Endothelial cell of umbilical vein (primary cell): ENCODE results near the gene CANT1.

Experiments used
- EZH2 ChIP-seq: IDR thresholded peaks from 2 replicates; pipeline ENCODE4 v1.6.1; 2012; ENCODE audit warnings: borderline replicate concordance, low read depth, mild to moderate bottlenecking, moderate library complexity, low read length, inconsistent platforms; ENCODE audit not compliant: severe bottlenecking
- JUN ChIP-seq: IDR thresholded peaks from 2 replicates; pipeline ENCODE4 v1.6.1; 2011; ENCODE audit warnings: borderline replicate concordance, low read depth; ENCODE audit not compliant: insufficient read length, insufficient read depth
- POLR2A ChIP-seq: IDR thresholded peaks from 2 replicates; pipeline ENCODE4 v1.6.1; 2012; ENCODE audit warnings: low read depth, mild to moderate bottlenecking, control low read depth, low read length
- POLR2AphosphoS5 ChIP-seq: IDR thresholded peaks from 2 replicates; pipeline ENCODE4 v1.6.1; 2012; ENCODE audit warnings: low read depth, mild to moderate bottlenecking, control low read depth, low read length, moderate library complexity; ENCODE audit not compliant: insufficient read depth
- TF ChIP-seq, protein P1 (sequence below), 2 donors: IDR thresholded peaks; 1 replicate in 1 of 2; 2 replicates in 1 of 2; pipeline ENCODE4 v1.5.1; 2011; ENCODE audit warnings: low read length in 2 of 2, mild to moderate bottlenecking in 2 of 2, moderate library complexity in 2 of 2, control low read depth in 1 of 2, inconsistent platforms in 1 of 2, low read depth in 1 of 2; ENCODE audit not compliant: insufficient read depth in 1 of 2; ENCODE audit errors: extremely low read depth in 1 of 2

DNA sequence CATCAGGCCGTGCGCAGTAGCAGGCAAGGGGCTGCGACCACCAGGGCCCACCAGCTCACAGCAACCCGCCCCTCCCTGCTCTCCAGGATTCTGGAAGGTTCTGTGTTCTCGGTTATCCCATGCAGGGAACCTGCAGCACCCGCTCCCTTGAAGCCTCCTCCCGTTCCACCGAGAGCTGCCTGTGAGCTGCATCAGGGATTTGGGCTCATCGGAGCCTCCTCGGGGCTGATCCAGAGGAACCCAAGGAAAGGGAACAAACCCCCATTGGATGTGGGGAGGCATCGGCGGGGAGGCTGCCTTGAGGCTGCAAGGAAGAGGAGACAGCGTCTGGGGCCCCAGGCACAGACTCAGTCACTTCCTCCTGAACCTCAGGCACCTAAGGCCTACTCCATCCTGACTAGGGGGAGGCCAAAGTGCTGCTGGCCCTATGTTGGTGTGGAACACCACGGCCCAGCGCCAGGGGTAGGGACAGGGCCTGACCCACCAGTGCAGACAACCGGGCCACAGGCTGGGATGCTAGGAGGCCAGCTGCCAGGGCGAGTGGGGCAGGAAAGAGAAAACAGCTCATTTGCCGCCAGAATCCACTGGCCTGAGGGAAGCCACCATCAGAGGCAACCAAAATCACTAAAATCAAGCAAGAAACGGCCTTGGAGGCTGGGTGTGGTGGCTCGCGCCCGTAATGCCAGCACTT lies 15.4 kb downstream of the CANT1 start:
- TF ChIP-seq, protein P1, sequence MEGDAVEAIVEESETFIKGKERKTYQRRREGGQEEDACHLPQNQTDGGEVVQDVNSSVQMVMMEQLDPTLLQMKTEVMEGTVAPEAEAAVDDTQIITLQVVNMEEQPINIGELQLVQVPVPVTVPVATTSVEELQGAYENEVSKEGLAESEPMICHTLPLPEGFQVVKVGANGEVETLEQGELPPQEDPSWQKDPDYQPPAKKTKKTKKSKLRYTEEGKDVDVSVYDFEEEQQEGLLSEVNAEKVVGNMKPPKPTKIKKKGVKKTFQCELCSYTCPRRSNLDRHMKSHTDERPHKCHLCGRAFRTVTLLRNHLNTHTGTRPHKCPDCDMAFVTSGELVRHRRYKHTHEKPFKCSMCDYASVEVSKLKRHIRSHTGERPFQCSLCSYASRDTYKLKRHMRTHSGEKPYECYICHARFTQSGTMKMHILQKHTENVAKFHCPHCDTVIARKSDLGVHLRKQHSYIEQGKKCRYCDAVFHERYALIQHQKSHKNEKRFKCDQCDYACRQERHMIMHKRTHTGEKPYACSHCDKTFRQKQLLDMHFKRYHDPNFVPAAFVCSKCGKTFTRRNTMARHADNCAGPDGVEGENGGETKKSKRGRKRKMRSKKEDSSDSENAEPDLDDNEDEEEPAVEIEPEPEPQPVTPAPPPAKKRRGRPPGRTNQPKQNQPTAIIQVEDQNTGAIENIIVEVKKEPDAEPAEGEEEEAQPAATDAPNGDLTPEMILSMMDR (IDR thresholded peaks at IDR 0.05; ENCODE audit: extremely low read depth in 1 of 2, insufficient read depth in 1 of 2, low read depth in 1 of 2, low read length in 2 of 2), result no peak
- TF ChIP-seq JUN (no peak), POLR2AphosphoS5 (no peak), POLR2A (no peak), EZH2 (no peak)
